DOHH2 (cell line): ENCODE results near the gene RIMS3.

ENCODE experiments used
- CTCF ChIP-seq: fragments of 200-600 bp; sonication (generic); IDR thresholded peaks from one replicate; pipeline ENCODE4 v1.5.1; 2014; ENCODE audit warnings: antibody characterized with exemption, mild to moderate bottlenecking, low read depth, low read length; ENCODE audit not compliant: poor library complexity, severe bottlenecking
- EZH2phosphoT487 ChIP-seq: fragments of 200-600 bp; sonication (generic); IDR thresholded peaks from 2 replicates; pipeline ENCODE4 v1.6.1; 2017; ENCODE audit warnings: borderline replicate concordance, mild to moderate bottlenecking, antibody characterized with exemption, low read length, moderate library complexity, mixed read lengths

- TF ChIP-seq CTCF: no peak
- TF ChIP-seq EZH2phosphoT487: no peak
These were observed 22.2 kb upstream of the RIMS3 start for GRCh38 chr1:40687661-40688060.
